ENCODE data around the gene CCDC148. TPM values are rescaled to one million over a fixed set of nuclear protein-coding genes. Genes with fewer than 3 reads are reported as not detected.

The CCDC148 gene
- total and polyA plus RNA-seq, 10 of the 15 experiments (the other 5 are each of a cell fraction or from before 2014, with no cell fraction given), result 0.07 to 0.30 (median 0.18) TPM; not detected in 7

DNA sequence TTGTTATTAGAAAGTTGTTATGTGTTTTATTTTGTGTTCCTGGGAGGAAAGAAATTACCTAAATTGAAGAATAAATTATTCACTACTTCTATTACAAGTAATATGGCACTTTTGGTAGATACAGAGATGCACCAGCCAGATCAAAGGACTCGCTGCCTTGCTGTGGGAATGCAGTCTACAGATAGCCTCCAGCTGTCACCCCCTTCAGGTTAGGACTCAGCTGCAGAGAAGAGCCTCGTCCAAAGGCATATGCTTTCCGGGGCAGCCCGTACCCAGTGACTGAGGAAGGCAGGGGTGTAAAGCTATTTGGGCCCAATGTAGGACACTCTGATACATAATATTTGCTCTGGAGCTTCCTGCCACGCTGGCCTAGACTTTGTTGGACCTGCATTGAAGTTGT is 90.2 kb downstream of the CCDC148 start:
- ATAC-seq (no peak), FAIRE-seq (no peak), DNase-seq (ENCODE audit: low read depth, low spot score) (no peak)
- in situ Hi-C loops (cut with MboI) (no loop called here), intact Hi-C loops (cut with micrococcal nuclease; ENCODE audit: unreplicated experiment) (no loop called here)
- no peak overlapping the region for H2AFZ ChIP-seq (ENCODE audit: control insufficient read depth, low read depth, low read length)
- no peaks in the 10 kb centered on the region for H3K79me2 ChIP-seq (ENCODE audit: control insufficient read depth, insufficient read depth, low read length)
- H4K20me1 ChIP-seq (ENCODE audit: control insufficient read depth, insufficient read depth), result no peaks in the 10 kb centered on the region
- no peaks in the 10 kb centered on the region for H3K27me3 ChIP-seq (replicated peaks in 1 of 2; ENCODE audit: control insufficient read depth in 2 of 2, insufficient read depth in 2 of 2, low read length in 1 of 2)
- 36% methylated on average over 5 of the region's 5 CpGs for WGBS (ENCODE audit: insufficient coverage, insufficient replicate concordance, low lambda C conversion rate, missing lambda C conversion rate)
- no peak overlapping the region for H3K4me3 ChIP-seq
- POLR2A ChIA-PET, result no interaction called here
- no peak overlapping the region for H3K27ac ChIP-seq (ENCODE audit: control insufficient read depth, insufficient read depth)
- H3K9ac ChIP-seq (ENCODE audit: control insufficient read depth, insufficient read depth, low read length), result no peak overlapping the region
- no peaks in the 10 kb centered on the region for H3K36me3 ChIP-seq (ENCODE audit: control insufficient read depth in 2 of 2, insufficient read depth in 2 of 2, low read length in 1 of 2)
- H3K4me1 ChIP-seq (ENCODE audit: control insufficient read depth, insufficient read depth, low read length), result no peaks in the 10 kb centered on the region
- CTCF ChIA-PET, result no interaction called here
- RAD21 ChIA-PET (ENCODE audit: unreplicated experiment), result no interaction called here
- SMC1A ChIA-PET (ENCODE audit: uncharacterized antibody, unreplicated experiment), result no interaction called here
- BruUV-seq (replicated peaks), result no TSS peak
- no peak overlapping the region for H3K4me2 ChIP-seq (ENCODE audit: control insufficient read depth, insufficient read depth)
- H3K9me3 ChIP-seq (replicated peaks; ENCODE audit: control insufficient read depth, insufficient read depth, low read length), result no peaks in the 10 kb centered on the region
- TF ChIP-seq SREBF2 (IDR thresholded peaks at IDR 0.05; ENCODE audit: low read length), result no peak
- no peak for TF ChIP-seq ZNF24 (IDR thresholded peaks at IDR 0.05)
- TF ChIP-seq MYB (IDR thresholded peaks at IDR 0.05; ENCODE audit: borderline replicate concordance, low read depth, low read length), result no peak
- TF ChIP-seq MYC (IDR thresholded peaks at IDR 0.05; ENCODE audit: insufficient read depth, insufficient read length, insufficient replicate concordance, low read length, severe bottlenecking), result no peak
- TF ChIP-seq CHD4 (IDR thresholded peaks at IDR 0.05), result no peak
- TF ChIP-seq KAT2A (conservative IDR thresholded peaks at IDR 0.05; ENCODE audit: control insufficient read depth, low read depth, low read length), result no peak
- TF ChIP-seq STAT1 (conservative IDR thresholded peaks at IDR 0.05), result no peak
- no peak for TF ChIP-seq CBX5 (IDR thresholded peaks at IDR 0.05; ENCODE audit: low read depth)
- TF ChIP-seq HCFC1 (IDR thresholded peaks at IDR 0.05; ENCODE audit: low read length), result no peak
- no peak for TF ChIP-seq HDGF (IDR thresholded peaks at IDR 0.05)
- TF ChIP-seq, protein P1, sequence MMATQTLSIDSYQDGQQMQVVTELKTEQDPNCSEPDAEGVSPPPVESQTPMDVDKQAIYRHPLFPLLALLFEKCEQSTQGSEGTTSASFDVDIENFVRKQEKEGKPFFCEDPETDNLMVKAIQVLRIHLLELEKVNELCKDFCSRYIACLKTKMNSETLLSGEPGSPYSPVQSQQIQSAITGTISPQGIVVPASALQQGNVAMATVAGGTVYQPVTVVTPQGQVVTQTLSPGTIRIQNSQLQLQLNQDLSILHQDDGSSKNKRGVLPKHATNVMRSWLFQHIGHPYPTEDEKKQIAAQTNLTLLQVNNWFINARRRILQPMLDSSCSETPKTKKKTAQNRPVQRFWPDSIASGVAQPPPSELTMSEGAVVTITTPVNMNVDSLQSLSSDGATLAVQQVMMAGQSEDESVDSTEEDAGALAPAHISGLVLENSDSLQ (IDR thresholded peaks at IDR 0.05), result no peak
- TF ChIP-seq, protein P2, sequence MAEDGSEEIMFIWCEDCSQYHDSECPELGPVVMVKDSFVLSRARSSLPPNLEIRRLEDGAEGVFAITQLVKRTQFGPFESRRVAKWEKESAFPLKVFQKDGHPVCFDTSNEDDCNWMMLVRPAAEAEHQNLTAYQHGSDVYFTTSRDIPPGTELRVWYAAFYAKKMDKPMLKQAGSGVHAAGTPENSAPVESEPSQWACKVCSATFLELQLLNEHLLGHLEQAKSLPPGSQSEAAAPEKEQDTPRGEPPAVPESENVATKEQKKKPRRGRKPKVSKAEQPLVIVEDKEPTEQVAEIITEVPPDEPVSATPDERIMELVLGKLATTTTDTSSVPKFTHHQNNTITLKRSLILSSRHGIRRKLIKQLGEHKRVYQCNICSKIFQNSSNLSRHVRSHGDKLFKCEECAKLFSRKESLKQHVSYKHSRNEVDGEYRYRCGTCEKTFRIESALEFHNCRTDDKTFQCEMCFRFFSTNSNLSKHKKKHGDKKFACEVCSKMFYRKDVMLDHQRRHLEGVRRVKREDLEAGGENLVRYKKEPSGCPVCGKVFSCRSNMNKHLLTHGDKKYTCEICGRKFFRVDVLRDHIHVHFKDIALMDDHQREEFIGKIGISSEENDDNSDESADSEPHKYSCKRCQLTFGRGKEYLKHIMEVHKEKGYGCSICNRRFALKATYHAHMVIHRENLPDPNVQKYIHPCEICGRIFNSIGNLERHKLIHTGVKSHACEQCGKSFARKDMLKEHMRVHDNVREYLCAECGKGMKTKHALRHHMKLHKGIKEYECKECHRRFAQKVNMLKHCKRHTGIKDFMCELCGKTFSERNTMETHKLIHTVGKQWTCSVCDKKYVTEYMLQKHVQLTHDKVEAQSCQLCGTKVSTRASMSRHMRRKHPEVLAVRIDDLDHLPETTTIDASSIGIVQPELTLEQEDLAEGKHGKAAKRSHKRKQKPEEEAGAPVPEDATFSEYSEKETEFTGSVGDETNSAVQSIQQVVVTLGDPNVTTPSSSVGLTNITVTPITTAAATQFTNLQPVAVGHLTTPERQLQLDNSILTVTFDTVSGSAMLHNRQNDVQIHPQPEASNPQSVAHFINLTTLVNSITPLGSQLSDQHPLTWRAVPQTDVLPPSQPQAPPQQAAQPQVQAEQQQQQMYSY (CRISPR knock-in tag; IDR thresholded peaks at IDR 0.05), result no peak
- TF ChIP-seq CHD1 (IDR thresholded peaks at IDR 0.05; ENCODE audit: low read depth, low read length), result no peak
- TF ChIP-seq GABPA (IDR thresholded peaks at IDR 0.05; ENCODE audit: low read depth), result no peak
- no peak for TF ChIP-seq SUZ12 (IDR thresholded peaks at IDR 0.05; ENCODE audit: unreplicated experiment)
- no peak for TF ChIP-seq NR2C2 (IDR thresholded peaks at IDR 0.05; ENCODE audit: borderline replicate concordance, control insufficient read depth, insufficient read length, low read depth)
- no peak for TF ChIP-seq NR2F1 (conservative IDR thresholded peaks at IDR 0.05)
- TF ChIP-seq ZBTB40 (IDR thresholded peaks at IDR 0.05; ENCODE audit: borderline replicate concordance), result no peak
- TF ChIP-seq RBBP5 (conservative IDR thresholded peaks at IDR 0.05), result no peak
